LNCAP (cell line): ENCODE data around the gene PSMD11.

Source experiments
- CTCF ChIP-seq: fragments of 450-650 bp; IDR thresholded peaks from 2 replicates; pipeline ENCODE4 v1.5.1; 2017; ENCODE audit warnings: mild to moderate bottlenecking

Gene PSMD11

DNA sequence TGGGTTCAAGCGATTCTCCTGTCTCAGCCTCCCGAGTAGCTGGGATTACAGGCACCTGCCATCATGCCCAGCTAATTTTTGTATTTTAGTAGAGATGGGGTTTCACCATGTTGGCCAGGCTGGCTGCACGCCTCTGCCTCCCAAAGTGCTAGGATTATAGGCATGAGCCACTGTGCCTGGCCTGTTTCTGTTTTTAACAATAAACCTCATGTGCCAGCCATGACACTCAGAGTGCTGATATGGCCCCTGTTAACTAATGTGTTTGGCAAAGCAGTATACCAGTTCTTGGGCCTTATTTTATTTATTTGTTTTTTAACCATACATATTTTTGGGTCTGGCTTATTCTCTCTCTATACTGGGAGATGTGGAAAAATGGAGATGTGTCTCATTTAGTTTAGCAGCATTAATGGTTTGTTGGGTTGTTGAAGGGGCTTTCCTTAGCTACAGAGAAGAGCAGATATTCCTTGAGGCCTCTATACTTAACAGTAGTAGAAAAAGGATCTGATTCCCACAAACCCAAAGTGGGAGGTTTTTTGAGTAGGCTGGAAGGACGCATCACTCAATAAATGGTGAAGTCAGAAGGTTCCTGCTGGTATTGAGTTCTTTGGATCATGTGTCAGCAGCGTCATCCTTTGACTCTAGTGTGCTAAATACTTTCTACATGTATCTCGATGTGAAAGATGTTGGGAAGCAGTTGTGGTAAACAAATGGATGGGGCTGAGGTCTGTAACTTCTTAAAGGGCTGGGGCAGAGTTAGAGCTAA, 26.3 kb downstream of the PSMD11 start:
- no peak for TF ChIP-seq CTCF

- no peak for TF ChIP-seq CTCF
These were observed 27.3 kb downstream of the PSMD11 start for GRCh38 chr17:32471652-32472051.

- TF ChIP-seq CTCF = no peak
These were observed 30.9 kb downstream of the PSMD11 start for GRCh38 chr17:32475258-32475657.

GRCh38 chr17:32477220-32477619, 32.9 kb downstream of the PSMD11 start:
- no peak for TF ChIP-seq CTCF

GRCh38 chr17:32479074-32479617, 34.8 kb downstream of the PSMD11 start:
- no peak for TF ChIP-seq CTCF

GRCh38 chr17:32481193-32481592, 36.9 kb downstream of the PSMD11 start:
- no peak for TF ChIP-seq CTCF

DNA sequence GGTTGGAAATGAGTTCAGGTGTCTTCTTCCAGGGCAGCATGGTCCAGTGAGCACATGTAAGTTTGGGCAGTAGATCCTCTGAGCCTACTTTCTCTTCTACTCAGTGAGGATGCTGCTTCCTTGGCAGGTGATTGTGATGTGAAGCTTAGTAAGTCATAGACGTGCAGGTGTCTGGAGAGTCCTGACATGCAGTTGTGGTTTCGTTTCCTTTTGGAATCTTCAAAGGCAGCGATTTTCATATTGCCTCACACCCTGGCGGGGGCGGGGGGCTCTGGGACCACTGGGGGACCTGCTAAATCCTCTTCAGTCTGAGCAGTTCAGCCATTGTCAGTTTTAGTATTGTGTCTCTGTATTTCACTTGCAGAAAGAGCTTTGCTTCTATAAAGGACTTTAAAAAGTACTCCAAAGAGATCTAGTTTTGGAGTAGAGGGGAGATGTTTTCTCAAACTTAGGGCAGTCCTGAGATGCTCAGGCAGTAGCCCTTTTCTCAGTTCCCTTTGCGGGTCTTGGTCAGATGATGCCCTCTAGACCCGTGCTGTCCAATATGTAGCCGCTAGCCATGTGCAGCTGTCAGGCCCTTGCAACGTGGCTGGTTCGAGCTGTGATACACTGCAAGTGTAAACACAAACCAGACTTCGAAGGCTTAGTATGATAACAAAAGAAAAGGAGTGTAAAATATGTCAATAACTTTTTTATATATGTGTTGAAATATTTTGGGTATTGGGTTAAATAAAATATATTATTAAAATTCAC, 38.4 kb downstream of the PSMD11 start:
- TF ChIP-seq CTCF = no peak
